Measurements from ENCODE around the gene COG1. TPM values are rescaled to one million over a fixed set of nuclear protein-coding genes. Genes with fewer than 3 reads are reported as not detected.

Gene COG1
- polyA plus RNA-seq, 3 donors = 5.1 to 24.4 (median 8.0) TPM

GRCh38 chr17:73201215-73202069, 8.6 kb downstream of the COG1 start:
- Mint-ChIP-seq H3K27ac (peak overlapping the region in 3 of 7 donors; percentile 16 to 61 (median 21)), H3K36me3 (peaks cover 96 to 100% of the 10 kb centered on the region in 2 donors)
- peaks cover 10% of the 10 kb centered on the region for H4K20me1 ChIP-seq (ENCODE audit: insufficient read depth, low read length)

More at GRCh38 chr17:73201215-73202069, 8.6 kb downstream of the COG1 start:
- Histone ChIP-seq H3K27ac (ENCODE audit: low read depth in 1 of 2, low read length in 2 of 2) (no peak overlapping the region), H3K36me3 (replicated peaks in 1 of 2; ENCODE audit: control insufficient read depth in 1 of 2, insufficient read depth in 2 of 2, low read length in 2 of 2) (peaks cover 96 to 100% of the 10 kb centered on the region in 2 donors), H2AFZ (ENCODE audit: insufficient read depth, low read depth, low read length, poor library complexity, severe bottlenecking) (no peak overlapping the region), H3K9me3 (replicated peaks in 1 of 2; ENCODE audit: control insufficient read depth in 1 of 2, insufficient read depth in 1 of 2, low read length in 2 of 2) (no peaks in the 10 kb centered on the region), H3K4me1 (ENCODE audit: control insufficient read depth in 1 of 2, insufficient read depth in 2 of 2, low read length in 2 of 2) (no peaks in the 10 kb centered on the region), H3K4me3 (replicated peaks in 1 of 3; ENCODE audit: low read depth in 2 of 3, low read length in 3 of 3) (no peak overlapping the region), H3K79me2 (ENCODE audit: insufficient read depth, low read length) (no peaks in the 10 kb centered on the region), H3K4me2 (replicated peaks; ENCODE audit: extremely low read depth, low read length, poor library complexity, severe bottlenecking) (no peak overlapping the region), H3K27me3 (ENCODE audit: control insufficient read depth in 2 of 2, insufficient read depth in 2 of 2, low read length in 2 of 2) (no peaks in the 10 kb centered on the region), H3K9ac (ENCODE audit: insufficient read depth, low read length, poor library complexity, severe bottlenecking) (no peak overlapping the region)
- 95% methylated on average over 16 of the region's 19 CpGs for WGBS (ENCODE audit: insufficient coverage)
- Mint-ChIP-seq H3K9me3 (peaks cover 0 to under 1% (median 0%) of the 10 kb centered on the region in 7 donors), H3K4me3 (no peak overlapping the region), H3K27me3 (ENCODE audit: low read depth in 3 of 3) (no peaks in the 10 kb centered on the region), H3K4me1 (peaks cover 3% of the 10 kb centered on the region)
- intact Hi-C loops (cut with micrococcal nuclease) = no loop called here
- DNase-seq = no peak
- TF ChIP-seq CTCF (IDR thresholded peaks at IDR 0.05) = no peak
